Measurements from ENCODE around the gene SHMT2. TPM values are rescaled to one million over a fixed set of nuclear protein-coding genes. Genes with fewer than 3 reads are reported as not detected.

Gene SHMT2
- total and polyA plus RNA-seq, 2 of the 13 experiments (the other 11 are each of a cell fraction or from before 2014, with no cell fraction given), result 181 to 393 TPM

DNA sequence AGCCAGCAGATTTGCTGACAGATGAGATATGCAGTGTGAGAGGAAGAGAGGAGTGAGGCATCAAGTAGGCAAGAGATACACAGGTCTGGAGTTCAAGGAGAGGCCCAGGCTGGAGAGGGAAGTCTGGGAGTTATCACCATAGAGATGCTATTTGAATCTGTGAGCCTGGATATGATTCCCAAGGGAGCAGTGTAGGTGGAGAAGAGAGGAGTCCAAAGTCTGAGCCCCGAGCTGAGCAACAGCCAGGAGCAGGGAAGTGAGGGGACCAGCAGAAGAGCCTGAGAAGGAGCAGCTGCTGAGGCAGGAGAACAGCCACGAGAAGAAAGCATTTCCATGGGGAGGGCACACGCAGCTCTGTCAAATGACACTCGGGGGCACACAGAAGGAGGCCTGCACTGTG lies 33.1 kb upstream of the SHMT2 start (continued):
- TF ChIP-seq SOX13 (IDR thresholded peaks at IDR 0.05) (no peak), SOX13 (CRISPR knock-in tag; conservative IDR thresholded peaks at IDR 0.05 in 1 of 2, IDR thresholded peaks at IDR 0.05 in 1 of 2) (no peak), ELF3 (CRISPR knock-in tag; IDR thresholded peaks at IDR 0.05) (no peak)

DNA sequence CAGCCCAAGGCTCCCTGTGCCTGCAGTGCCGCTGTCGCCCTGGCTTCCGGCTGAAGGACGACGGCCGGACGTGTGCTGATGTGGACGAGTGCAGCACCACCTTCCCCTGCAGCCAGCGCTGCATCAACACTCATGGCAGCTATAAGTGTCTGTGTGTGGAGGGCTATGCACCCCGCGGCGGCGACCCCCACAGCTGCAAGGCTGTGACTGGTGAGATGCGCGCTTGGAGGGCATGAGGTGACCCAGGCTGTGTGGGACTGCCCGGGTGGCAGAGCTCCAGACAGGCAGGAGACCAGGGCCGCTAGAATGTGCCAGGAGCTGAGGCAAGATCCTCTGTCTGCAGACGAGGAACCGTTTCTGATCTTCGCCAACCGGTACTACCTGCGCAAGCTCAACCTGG lies 32.6 kb upstream of the SHMT2 start:
- POLR2A ChIA-PET, result interaction anchor here (1.1 kb wide), 1 partner anchor 69 kb away, joined by 3 read pairs; the partner anchor contains the start of gene LRP1
- H3K4me2 ChIP-seq (ENCODE audit: low read depth, low read length), result no peak overlapping the region
- in situ Hi-C loops (cut with HindIII; ENCODE audit: extremely low pct_ligation_motif_present, low pct_unique_long_range_greater_than_20kb), result no loop called here
- intact Hi-C loops (cut with micrococcal nuclease; ENCODE audit: unreplicated experiment), result no loop called here
- ATAC-seq (no peak), FAIRE-seq (no peak), DNase-seq (ENCODE audit: low spot score) (no peak)
- BruUV-seq (replicated peaks), result no TSS peak
- no peaks in the 10 kb centered on the region for H3K9me3 ChIP-seq (ENCODE audit: low read length)
- H4K20me1 ChIP-seq (ENCODE audit: insufficient read depth, low read length), result no peaks in the 10 kb centered on the region
- peak; percentile 79 for TF ChIP-seq AGO2 (optimal IDR thresholded peaks at IDR 0.05; ENCODE audit: low read depth, low read length)
- TF ChIP-seq RBFOX2 (IDR thresholded peaks at IDR 0.05; ENCODE audit: low read depth, low read length), result 0 out of 2 replicates have a peak, but pooled peaks have one; percentile 23
- TF ChIP-seq, protein P1, sequence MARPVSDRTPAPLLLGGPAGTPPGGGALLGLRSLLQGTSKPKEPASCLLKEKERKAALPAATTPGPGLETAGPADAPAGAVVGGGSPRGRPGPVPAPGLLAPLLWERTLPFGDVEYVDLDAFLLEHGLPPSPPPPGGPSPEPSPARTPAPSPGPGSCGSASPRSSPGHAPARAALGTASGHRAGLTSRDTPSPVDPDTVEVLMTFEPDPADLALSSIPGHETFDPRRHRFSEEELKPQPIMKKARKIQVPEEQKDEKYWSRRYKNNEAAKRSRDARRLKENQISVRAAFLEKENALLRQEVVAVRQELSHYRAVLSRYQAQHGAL (CRISPR knock-in tag; IDR thresholded peaks at IDR 0.05; ENCODE audit: not compliant biosample characterization), result no peak
- no peak for TF ChIP-seq ZNF567 (CRISPR knock-in tag; IDR thresholded peaks at IDR 0.05; ENCODE audit: borderline replicate concordance)
- TF ChIP-seq, protein P2, sequence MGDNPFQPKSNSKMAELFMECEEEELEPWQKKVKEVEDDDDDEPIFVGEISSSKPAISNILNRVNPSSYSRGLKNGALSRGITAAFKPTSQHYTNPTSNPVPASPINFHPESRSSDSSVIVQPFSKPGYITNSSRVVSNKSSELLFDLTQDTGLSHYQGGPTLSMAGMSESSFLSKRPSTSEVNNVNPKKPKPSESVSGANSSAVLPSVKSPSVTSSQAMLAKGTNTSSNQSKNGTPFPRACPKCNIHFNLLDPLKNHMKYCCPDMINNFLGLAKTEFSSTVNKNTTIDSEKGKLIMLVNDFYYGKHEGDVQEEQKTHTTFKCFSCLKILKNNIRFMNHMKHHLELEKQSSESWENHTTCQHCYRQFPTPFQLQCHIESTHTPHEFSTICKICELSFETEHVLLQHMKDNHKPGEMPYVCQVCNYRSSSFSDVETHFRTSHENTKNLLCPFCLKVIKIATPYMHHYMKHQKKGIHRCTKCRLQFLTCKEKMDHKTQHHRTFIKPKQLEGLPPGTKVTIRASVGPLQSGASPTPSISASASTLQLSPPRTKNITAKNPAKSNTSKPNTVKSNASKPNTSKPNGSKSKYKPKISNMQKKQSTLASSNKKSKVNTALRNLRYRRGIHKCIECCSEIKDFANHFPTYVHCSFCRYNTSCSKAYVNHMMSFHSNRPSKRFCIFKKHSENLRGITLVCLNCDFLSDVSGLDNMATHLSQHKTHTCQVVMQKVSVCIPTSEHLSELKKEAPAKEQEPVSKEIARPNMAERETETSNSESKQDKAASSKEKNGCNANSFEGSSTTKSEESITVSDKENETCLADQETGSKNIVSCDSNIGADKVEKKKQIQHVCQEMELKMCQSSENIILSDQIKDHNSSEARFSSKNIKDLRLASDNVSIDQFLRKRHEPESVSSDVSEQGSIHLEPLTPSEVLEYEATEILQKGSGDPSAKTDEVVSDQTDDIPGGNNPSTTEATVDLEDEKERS (CRISPR knock-in tag; IDR thresholded peaks at IDR 0.05), result no peak
- TF ChIP-seq RAD51 (IDR thresholded peaks at IDR 0.05; ENCODE audit: borderline replicate concordance), result no peak
- no peak for TF ChIP-seq ZNF619 (CRISPR knock-in tag; IDR thresholded peaks at IDR 0.05)
- H3K4me3 ChIP-seq (replicated peaks in 1 of 3; ENCODE audit: insufficient read depth in 1 of 3, low read depth in 2 of 3, low read length in 3 of 3), result no peak overlapping the region
- no peak overlapping the region for H3K9ac ChIP-seq (ENCODE audit: insufficient read depth, low read depth, low read length)
- WGBS (ENCODE audit: low lambda C conversion rate), result 99% methylated on average over 12 of the region's 22 CpGs
- no peak overlapping the region for H3K27ac ChIP-seq (ENCODE audit: extremely low read length, insufficient read depth, low read length)
- H3K79me2 ChIP-seq (ENCODE audit: insufficient read depth, low read length), result no peaks in the 10 kb centered on the region
- H3K36me3 ChIP-seq (replicated peaks in 1 of 2; ENCODE audit: control insufficient read depth in 1 of 2, insufficient read depth in 2 of 2, low read length in 2 of 2), result peaks cover 81 to 97% of the 10 kb centered on the region in 2 experiments
- H3K27me3 ChIP-seq (ENCODE audit: control insufficient read depth in 1 of 2, insufficient read depth in 2 of 2, low read length in 2 of 2), result no peaks in the 10 kb centered on the region
- no peaks in the 10 kb centered on the region for H3K4me1 ChIP-seq (ENCODE audit: insufficient read depth, low read length)
- CTCF ChIA-PET (ENCODE audit: low intra/inter-chr PET ratio, low total read pairs), result no interaction called here
- H2AFZ ChIP-seq (ENCODE audit: low read length), result no peak overlapping the region

Measured in HepG2 (cell line).